GM12878 (cell line): ENCODE measurements around the gene IRAK4.

ENCODE experiments used
- GABPA ChIP-seq: IDR thresholded peaks from 2 replicates; pipeline ENCODE4 v1.6.1; 2014; ENCODE audit warnings: antibody characterized with exemption, low read depth, mild to moderate bottlenecking, inconsistent platforms
- MYC ChIP-seq: IDR thresholded peaks from 2 replicates; pipeline ENCODE4 v1.6.1; 2011; ENCODE audit warnings: mild to moderate bottlenecking, low read length, moderate library complexity, inconsistent platforms; ENCODE audit not compliant: insufficient read depth, insufficient replicate concordance, insufficient read length, severe bottlenecking
- RAD21 ChIP-seq: IDR thresholded peaks from 2 replicates; pipeline ENCODE4 v1.6.1; 2011; ENCODE audit warnings: mild to moderate bottlenecking, low read depth, low read length, moderate library complexity; ENCODE audit not compliant: insufficient read depth
- YY1 ChIP-seq: IDR thresholded peaks from 2 replicates; pipeline ENCODE4 v1.6.1; 2011; ENCODE audit warnings: low read depth, mild to moderate bottlenecking, low read length
- TF ChIP-seq, protein P1 (sequence below): IDR thresholded peaks from 2 replicates; pipeline ENCODE4 v1.6.1; 2012; ENCODE audit warnings: low read depth, low read length, improper control_type of control experiment

DNA sequence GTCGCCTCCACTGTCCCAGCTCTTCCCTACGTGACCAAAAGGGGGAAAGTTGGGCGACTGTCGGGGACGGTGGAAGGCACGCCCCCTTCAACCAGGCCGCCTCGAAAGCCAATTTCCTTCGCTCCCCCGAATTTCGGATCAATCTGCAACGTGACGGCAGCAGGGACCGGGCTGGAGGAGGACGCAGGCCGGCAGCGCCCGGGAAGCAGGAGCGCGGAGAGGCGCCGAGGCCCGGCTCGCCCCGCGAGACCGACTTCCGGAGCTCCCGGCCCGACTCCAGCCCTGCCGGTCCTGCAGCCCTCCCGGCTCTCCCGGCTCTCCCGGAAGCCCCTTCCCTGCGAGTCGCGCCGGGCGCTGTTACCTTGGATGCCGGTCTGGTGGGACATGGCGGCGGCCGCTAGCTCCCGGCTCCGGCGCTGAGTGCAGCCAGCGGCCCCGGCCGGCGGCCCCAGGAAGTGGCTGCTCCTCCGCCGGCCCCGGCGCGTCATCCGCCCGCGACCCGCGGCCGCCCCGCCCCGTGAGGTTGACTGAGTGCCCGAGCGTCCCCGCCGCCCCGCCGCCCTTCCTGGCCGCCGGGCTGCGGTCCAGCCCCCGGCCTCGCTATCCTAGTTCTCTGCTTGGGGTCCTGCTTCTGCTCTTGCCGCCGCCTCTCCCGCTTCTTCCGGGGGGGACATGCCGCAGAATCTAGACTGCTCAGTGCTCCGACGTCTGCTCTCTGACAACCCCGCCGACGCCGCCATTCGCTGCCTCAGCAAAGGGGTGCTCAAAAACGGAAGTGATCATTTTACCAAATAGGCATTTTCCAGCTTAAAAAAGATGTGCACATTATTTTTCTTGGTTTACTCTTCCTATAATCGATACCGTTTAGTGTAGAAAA lies 47.3 kb downstream of the IRAK4 start, which contains the start of gene TWF1:
- TF ChIP-seq, protein P1, sequence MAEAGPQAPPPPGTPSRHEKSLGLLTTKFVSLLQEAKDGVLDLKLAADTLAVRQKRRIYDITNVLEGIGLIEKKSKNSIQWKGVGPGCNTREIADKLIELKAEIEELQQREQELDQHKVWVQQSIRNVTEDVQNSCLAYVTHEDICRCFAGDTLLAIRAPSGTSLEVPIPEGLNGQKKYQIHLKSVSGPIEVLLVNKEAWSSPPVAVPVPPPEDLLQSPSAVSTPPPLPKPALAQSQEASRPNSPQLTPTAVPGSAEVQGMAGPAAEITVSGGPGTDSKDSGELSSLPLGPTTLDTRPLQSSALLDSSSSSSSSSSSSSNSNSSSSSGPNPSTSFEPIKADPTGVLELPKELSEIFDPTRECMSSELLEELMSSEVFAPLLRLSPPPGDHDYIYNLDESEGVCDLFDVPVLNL: no peak
- TF ChIP-seq GABPA: peak; percentile 52
- no peak for TF ChIP-seq RAD21
- peak; percentile 84; the same call in 1 of the 2 replicates for TF ChIP-seq YY1
- no peak for TF ChIP-seq MYC
